Measurements from ENCODE around the gene PTPN4. TPM values are rescaled to one million over a fixed set of nuclear protein-coding genes. Genes with fewer than 3 reads are reported as not detected.

PTPN4 gene
- total RNA-seq, 4 donors from 2014 or later, result 23.3 to 45.4 (median 39.1) TPM

DNA sequence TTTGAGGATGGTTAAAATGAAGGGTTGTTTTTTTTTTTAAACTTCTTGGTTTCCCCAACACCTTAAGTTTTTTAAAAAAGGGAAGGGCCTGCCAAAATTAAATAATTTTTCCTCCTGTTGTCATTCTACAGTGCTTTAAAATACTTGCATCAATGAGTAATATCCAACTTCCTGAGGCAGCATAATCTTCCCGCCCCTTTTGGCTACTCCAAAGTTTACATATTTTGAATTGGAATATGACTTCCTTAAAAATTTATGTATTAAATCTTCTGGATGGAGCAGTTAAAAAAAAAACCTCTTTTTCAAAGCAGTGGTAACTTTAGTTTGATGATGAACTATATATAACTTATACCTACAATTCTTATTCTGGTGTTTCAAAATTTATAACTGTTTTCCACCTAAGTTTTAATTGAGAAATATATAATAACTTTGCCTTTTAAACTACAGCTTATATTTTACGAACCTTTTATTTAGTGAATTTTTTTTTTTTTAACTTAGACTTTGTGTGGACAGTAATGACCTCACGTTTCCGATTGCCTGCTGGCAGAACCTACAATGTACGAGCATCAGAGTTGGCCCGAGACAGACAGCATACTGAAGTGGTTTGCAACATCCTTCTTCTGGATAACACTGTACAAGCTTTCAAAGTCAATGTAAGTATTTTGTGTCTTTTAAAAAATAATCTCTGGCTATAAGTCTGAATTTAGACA lies 49.8 kb downstream of the PTPN4 start:
- TF ChIP-seq, protein P1, sequence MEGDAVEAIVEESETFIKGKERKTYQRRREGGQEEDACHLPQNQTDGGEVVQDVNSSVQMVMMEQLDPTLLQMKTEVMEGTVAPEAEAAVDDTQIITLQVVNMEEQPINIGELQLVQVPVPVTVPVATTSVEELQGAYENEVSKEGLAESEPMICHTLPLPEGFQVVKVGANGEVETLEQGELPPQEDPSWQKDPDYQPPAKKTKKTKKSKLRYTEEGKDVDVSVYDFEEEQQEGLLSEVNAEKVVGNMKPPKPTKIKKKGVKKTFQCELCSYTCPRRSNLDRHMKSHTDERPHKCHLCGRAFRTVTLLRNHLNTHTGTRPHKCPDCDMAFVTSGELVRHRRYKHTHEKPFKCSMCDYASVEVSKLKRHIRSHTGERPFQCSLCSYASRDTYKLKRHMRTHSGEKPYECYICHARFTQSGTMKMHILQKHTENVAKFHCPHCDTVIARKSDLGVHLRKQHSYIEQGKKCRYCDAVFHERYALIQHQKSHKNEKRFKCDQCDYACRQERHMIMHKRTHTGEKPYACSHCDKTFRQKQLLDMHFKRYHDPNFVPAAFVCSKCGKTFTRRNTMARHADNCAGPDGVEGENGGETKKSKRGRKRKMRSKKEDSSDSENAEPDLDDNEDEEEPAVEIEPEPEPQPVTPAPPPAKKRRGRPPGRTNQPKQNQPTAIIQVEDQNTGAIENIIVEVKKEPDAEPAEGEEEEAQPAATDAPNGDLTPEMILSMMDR (IDR thresholded peaks at IDR 0.05; ENCODE audit: low read depth), result no peak

DNA sequence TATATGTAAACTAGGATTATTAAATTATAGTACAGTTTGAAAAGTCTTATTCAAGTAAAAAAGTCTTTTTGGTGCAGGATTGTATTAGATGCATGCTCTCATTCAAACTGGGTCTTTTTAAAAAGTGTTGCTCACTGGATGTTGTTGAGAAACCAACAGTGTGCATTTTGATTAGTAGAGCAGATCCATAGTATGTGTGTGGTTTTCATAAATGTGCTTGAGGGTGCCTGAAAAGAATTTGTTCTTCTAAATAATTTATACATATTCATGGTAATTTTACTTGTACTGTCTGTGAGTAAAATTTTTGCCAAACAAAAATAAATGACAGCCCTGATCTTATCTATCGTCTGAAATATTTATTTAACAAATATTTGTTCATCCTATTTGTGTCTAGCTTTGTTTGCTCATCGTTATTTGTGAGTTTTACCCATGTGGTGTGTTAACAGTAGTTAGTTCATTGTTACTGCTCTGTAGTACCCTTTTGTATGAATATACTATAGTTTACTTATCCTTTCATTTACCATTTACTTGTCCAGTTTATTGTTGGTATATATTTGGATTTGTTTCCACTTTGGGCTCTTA lies 50.4 kb downstream of the PTPN4 start:
- TF ChIP-seq, protein P1 (IDR thresholded peaks at IDR 0.05; ENCODE audit: low read depth), result no peak

DNA sequence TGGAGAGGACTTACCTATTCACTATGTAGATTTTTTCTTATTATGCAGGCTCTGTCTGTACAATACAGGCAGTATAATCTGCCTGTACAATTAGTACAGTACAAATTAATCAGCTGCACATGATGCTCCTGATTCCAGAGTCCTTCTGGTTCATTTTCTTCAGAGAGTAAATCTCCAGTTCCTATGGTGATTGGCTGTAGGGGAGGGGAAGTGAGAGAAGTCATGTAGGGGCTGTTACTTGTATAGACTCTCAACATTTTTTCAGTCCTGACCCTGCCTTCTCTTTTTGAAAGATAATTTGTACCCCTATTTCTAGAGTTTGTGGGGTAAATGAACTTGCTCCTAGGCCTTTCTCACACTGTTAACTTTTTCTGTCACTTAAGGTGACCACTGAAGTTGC lies 54.5 kb downstream of the PTPN4 start:
- TF ChIP-seq, protein P1 (IDR thresholded peaks at IDR 0.05; ENCODE audit: low read depth), result no peak

DNA sequence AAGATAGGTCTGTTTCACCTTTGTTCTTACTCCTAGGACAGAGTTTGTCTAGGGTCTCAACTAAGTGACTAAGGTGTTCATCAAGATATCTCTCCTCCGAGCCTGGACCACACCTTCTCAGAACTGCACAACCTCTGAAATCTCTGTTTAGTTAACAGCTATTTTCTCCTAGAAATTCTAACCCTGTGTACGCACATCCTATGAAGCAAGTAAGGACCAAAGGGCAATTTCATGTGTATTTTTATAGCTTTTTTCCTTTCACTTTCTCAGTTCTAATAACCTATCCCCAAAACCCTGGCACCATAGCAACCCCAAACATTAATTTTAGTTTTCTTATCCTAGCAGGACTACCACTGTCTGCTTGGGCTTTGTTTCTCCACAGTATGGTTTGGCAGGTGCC lies 59.1 kb downstream of the PTPN4 start:
- TF ChIP-seq, protein P1 (IDR thresholded peaks at IDR 0.05; ENCODE audit: low read depth), result no peak

DNA sequence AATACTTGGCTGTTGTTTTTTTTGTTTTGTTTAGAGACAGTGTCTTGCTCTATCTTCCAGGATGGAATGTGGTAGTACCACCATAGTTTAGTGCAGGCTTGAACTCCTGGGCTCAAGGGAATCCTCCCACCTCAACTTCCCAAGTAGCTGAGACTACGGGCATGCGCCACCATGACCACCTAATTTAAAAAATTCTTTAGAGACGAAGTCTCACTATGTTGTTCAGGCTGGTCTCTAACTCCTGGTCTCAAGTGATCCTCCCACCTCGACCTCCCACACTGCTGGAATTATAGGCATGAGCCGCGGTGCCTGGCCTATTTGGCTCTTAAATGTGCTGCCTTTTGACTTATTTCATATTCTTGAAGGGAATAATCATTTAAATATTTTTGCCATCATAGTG lies 60.1 kb downstream of the PTPN4 start:
- TF ChIP-seq, protein P1 (IDR thresholded peaks at IDR 0.05; ENCODE audit: low read depth), result no peak

DNA sequence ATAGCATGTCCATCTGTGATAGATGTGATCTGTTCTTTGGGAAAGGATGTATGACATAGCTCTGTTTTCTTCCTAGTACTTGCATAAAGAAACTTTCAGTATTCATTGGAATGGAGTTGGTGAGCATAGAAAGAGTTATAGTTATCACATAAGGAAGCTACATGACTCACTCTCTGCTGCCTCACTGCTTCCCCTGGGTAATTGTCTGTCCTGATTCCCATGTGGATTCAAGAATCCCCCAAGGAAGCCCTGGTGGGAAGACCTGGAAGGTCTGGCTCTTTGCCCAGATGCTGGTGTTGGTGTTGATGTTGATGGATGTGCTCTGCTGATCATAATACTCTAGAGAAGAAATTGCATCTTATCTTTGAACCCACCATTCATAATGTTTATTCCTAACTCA lies 60.6 kb downstream of the PTPN4 start:
- TF ChIP-seq, protein P1 (IDR thresholded peaks at IDR 0.05; ENCODE audit: low read depth), result no peak

DNA sequence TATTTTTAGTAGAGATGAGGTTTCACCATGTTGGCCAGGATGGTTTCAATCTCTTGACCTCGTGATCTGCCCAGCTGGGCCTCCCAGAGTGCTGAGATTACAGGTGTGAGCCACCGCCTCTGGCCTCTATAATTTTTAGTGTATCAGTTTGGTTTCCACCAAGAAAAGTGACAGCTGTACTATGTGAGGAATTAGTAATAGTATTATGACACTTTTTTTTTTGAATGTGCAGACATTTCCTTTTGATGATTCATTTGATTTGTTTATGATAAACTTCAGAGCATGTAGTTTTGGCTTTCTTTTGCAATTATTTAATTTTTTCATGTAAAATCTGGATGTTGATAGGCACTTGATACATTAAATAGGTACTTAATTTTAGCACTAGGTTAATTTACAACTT lies 61.5 kb downstream of the PTPN4 start:
- TF ChIP-seq, protein P1 (IDR thresholded peaks at IDR 0.05; ENCODE audit: low read depth), result no peak

Measured in subcutaneous adipose tissue (tissue), 4 donors.